ENCODE data around the gene YPEL5. TPM values are rescaled to one million over a fixed set of nuclear protein-coding genes. Genes with fewer than 3 reads are reported as not detected.

Gene YPEL5
- total and polyA plus RNA-seq, 2 donors from 2014 or later, result 102 to 109 TPM

GRCh38 chr2:30112561-30112960 is 34.2 kb upstream of the YPEL5 start:
- H3K4me3 ChIP-seq (ENCODE audit: low read length in 3 of 3), result no peak overlapping the region
- H3K27me3 ChIP-seq (ENCODE audit: control insufficient read depth, insufficient read depth, low read length), result no peaks in the 10 kb centered on the region
- H3K27ac ChIP-seq (ENCODE audit: low read depth in 2 of 2, low read length in 2 of 2), result no peak overlapping the region
- H3K36me3 ChIP-seq (ENCODE audit: control insufficient read depth in 2 of 3, insufficient read depth in 3 of 3, low read length in 3 of 3), result no peaks in the 10 kb centered on the region
- no peak for TF ChIP-seq CTCF (IDR thresholded peaks at IDR 0.05; ENCODE audit: borderline replicate concordance, extremely low read depth, insufficient read depth)
- H3K9ac ChIP-seq (ENCODE audit: low read length in 3 of 3), result no peak overlapping the region
- FAIRE-seq (no peak), DNase-seq (no peak)
- H3K9me3 ChIP-seq (ENCODE audit: control insufficient read depth in 2 of 3, insufficient read depth in 1 of 3, low read length in 3 of 3), result no peaks in the 10 kb centered on the region
- H3K4me1 ChIP-seq (ENCODE audit: control insufficient read depth in 2 of 3, insufficient read depth in 2 of 3, low read depth in 1 of 3, low read length in 3 of 3), result peaks cover 0 to 11% (median 5%) of the 10 kb centered on the region in 3 donors
- intact Hi-C loops (cut with DNase I), result no loop called here

- Histone ChIP-seq H3K27me3 (ENCODE audit: control insufficient read depth, insufficient read depth, low read length) (no peaks in the 10 kb centered on the region), H3K27ac (ENCODE audit: low read depth in 2 of 2, low read length in 2 of 2) (peak overlapping the region in 1 of 2 donors; percentile 48), H3K9ac (ENCODE audit: low read length in 3 of 3) (peak overlapping the region in 1 of 3 donors; percentile 31), H3K36me3 (ENCODE audit: control insufficient read depth in 2 of 3, insufficient read depth in 3 of 3, low read length in 3 of 3) (no peaks in the 10 kb centered on the region), H3K4me1 (ENCODE audit: control insufficient read depth in 2 of 3, insufficient read depth in 2 of 3, low read depth in 1 of 3, low read length in 3 of 3) (peaks cover 0 to 11% (median 5%) of the 10 kb centered on the region in 3 donors), H3K9me3 (ENCODE audit: control insufficient read depth in 2 of 3, insufficient read depth in 1 of 3, low read length in 3 of 3) (no peaks in the 10 kb centered on the region), H3K4me3 (ENCODE audit: low read length in 3 of 3) (no peak overlapping the region)
- intact Hi-C loops (cut with DNase I), result no loop called here
- TF ChIP-seq CTCF (IDR thresholded peaks at IDR 0.05; ENCODE audit: borderline replicate concordance, extremely low read depth, insufficient read depth), result no peak
- peak; percentile 15 for FAIRE-seq
- peak in 3 of 5 donors; percentile 14 to 60 (median 22) for DNase-seq
Measured at GRCh38 chr2:30113617-30114293, 33.1 kb upstream of the YPEL5 start.

- Histone ChIP-seq H3K4me1 (ENCODE audit: control insufficient read depth in 2 of 3, insufficient read depth in 2 of 3, low read depth in 1 of 3, low read length in 3 of 3) (peaks cover 0 to 11% (median 5%) of the 10 kb centered on the region in 3 donors), H3K9me3 (ENCODE audit: control insufficient read depth in 2 of 3, insufficient read depth in 1 of 3, low read length in 3 of 3) (no peaks in the 10 kb centered on the region), H3K36me3 (ENCODE audit: control insufficient read depth in 2 of 3, insufficient read depth in 3 of 3, low read length in 3 of 3) (no peaks in the 10 kb centered on the region), H3K27me3 (ENCODE audit: control insufficient read depth, insufficient read depth, low read length) (no peaks in the 10 kb centered on the region), H3K27ac (ENCODE audit: low read depth in 2 of 2, low read length in 2 of 2) (no peak overlapping the region), H3K4me3 (ENCODE audit: low read length in 3 of 3) (no peak overlapping the region), H3K9ac (ENCODE audit: low read length in 3 of 3) (no peak overlapping the region)
- peak; percentile 82 to 90 (median 87) for DNase-seq
- TF ChIP-seq CTCF (IDR thresholded peaks at IDR 0.05; ENCODE audit: borderline replicate concordance, extremely low read depth, insufficient read depth), result peak; percentile 97
- peak; percentile 23 for FAIRE-seq
- intact Hi-C loops (cut with DNase I), result no loop called here
Measured at GRCh38 chr2:30115141-30115980, 31.4 kb upstream of the YPEL5 start.

All from kidney (tissue), 14 donors.